SH-SY5Y (cell line): ENCODE measurements around the gene HS1BP3.

ENCODE experiments used
- GATA2 ChIP-seq: IDR thresholded peaks from 2 replicates; pipeline ENCODE4 v1.6.1; 2011; ENCODE audit warnings: mild to moderate bottlenecking, low read depth, low read length
- GATA3 ChIP-seq: IDR thresholded peaks from 2 replicates; pipeline ENCODE4 v1.6.1; 2011; ENCODE audit warnings: low read depth, mild to moderate bottlenecking, low read length, moderate library complexity

The HS1BP3 gene

GRCh38 chr2:20670315-20671035 lies 19.6 kb upstream of the HS1BP3 start:
- TF ChIP-seq GATA3: no peak
- TF ChIP-seq GATA2: no peak

- TF ChIP-seq GATA2 (no peak), GATA3 (no peak)
Observed at GRCh38 chr2:20669562-20670314, 18.8 kb upstream of the HS1BP3 start.

- TF ChIP-seq GATA3 (no peak), GATA2 (no peak)
Observed at GRCh38 chr2:20668871-20669475, 18.1 kb upstream of the HS1BP3 start.

GRCh38 chr2:20668451-20668850 lies 17.6 kb upstream of the HS1BP3 start:
- TF ChIP-seq GATA2: no peak
- TF ChIP-seq GATA3: no peak

GRCh38 chr2:20667531-20668401 lies 16.9 kb upstream of the HS1BP3 start:
- TF ChIP-seq GATA2: no peak
- no peak for TF ChIP-seq GATA3

GRCh38 chr2:20667151-20667530 lies 16.2 kb upstream of the HS1BP3 start:
- TF ChIP-seq GATA2 (no peak), GATA3 (no peak)

- no peak for TF ChIP-seq GATA3
- no peak for TF ChIP-seq GATA2
Observed at GRCh38 chr2:20666304-20667150, 15.6 kb upstream of the HS1BP3 start, which contains the start of gene GDF7. Gene GDF7, plus strand, starts transcription at chr2:20667144. Its CDS starts 96 bp downstream, at chr2:20667240.

GRCh38 chr2:20666005-20666303 lies 15.1 kb upstream of the HS1BP3 start:
- TF ChIP-seq GATA2: no peak
- TF ChIP-seq GATA3: no peak

- TF ChIP-seq GATA2: no peak
- no peak for TF ChIP-seq GATA3
Observed at GRCh38 chr2:20665243-20666004, 14.5 kb upstream of the HS1BP3 start.

- TF ChIP-seq GATA3 (no peak), GATA2 (no peak)
Observed at GRCh38 chr2:20664431-20665242, 13.7 kb upstream of the HS1BP3 start.

- TF ChIP-seq GATA2: no peak
Observed at GRCh38 chr2:20664071-20664390, 13.1 kb upstream of the HS1BP3 start.
